NCI-H146 (cell line): ENCODE results near the gene CERS3.

Experiments used
- DNase-seq: peaks from one replicate; lab custom pipeline; 2025; lab: John Stamatoyannopoulos, UW

Gene CERS3

GRCh38 chr15:100528833-100529428, at the start of gene CERS3:
Gene CERS3, minus strand, starts transcription at chr15:100528950. Its CDS starts 27,101 bp downstream, at chr15:100501849.
- no peak for DNase-seq

- no peak for DNase-seq
These were observed 44.8 kb upstream of the CERS3 start for GRCh38 chr15:100573526-100573925.

DNA sequence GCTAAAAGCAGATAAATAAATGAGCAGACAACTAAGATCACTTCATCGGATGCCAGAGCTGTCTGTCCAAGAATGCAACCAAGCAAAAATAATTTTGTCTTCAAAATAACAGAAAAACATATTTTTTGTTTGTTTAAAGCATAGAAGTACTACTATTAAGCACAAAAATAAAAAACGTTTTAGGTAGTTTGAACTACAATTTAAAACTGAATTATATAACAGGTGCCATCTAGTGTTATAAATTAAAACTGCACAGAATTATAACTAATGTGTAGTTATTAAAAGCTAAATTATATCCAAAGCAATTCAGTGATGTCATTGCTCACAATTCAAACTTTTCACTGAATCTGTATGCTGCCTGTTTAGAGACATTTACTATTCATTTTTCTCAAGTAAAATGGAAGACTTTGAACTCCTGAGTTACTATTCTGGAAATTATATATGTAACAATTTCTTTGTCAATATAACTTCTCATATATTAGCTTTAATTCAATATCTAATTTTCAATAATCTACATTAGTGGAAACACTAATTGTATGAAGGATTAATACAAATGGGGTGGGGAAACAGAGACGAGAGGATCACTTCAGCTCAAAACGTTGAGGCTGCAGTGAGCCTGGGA, 43.7 kb upstream of the CERS3 start:
- no peak for DNase-seq

GRCh38 chr15:100571592-100572167, 42.9 kb upstream of the CERS3 start:
- no peak for DNase-seq

DNA sequence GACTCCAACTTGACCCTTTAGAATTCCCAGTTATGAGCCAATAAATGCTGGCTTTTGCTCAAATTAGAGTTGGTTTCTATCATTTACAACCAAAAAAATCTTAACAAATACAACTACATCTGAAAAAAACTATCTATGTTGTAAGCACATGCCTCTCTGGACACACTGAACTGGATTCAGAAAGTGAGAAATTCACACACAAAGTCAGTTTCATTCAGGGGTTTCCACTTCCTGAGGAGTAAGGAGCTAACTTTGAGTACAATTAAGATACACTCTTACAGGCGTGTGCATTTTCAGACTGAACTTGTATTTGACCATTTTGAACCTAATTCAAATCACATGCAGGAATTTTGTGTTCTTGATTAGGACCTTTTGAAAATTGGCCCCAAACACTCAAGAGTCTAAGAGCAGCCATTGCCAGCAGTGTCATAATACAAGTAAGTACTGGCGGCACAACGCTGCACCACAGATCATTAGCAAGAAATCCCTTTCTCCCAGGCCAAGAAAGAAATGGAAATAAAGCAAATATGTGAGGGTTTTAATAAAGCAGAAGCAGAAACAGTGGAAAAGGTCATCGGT, 42.1 kb upstream of the CERS3 start:
- no peak for DNase-seq

DNA sequence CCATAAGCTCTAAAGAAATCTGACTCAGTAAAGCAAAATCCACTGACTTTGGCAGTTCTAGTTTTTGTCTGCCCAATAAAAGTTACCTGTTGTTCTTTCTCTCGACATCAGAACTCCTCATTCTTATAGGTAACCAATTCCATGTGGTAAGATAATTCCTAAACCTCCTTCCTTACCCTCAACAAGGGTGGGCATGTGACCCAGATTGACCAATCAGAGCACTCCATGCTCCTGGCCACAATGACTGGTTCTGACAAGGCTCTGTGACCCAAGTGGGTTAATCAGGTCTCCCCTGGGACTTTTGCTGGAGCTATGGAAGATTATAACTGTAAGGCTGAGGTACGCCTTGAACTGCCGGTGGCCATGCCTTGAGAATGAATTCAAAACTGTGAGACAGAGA, 41.5 kb upstream of the CERS3 start:
- DNase-seq, result no peak

GRCh38 chr15:100569391-100569790, 40.6 kb upstream of the CERS3 start:
- DNase-seq, result no peak

- no peak for DNase-seq
These were observed 38.3 kb upstream of the CERS3 start for GRCh38 chr15:100566850-100567628.

GRCh38 chr15:100565591-100565990, 36.8 kb upstream of the CERS3 start:
- DNase-seq, result no peak

DNA sequence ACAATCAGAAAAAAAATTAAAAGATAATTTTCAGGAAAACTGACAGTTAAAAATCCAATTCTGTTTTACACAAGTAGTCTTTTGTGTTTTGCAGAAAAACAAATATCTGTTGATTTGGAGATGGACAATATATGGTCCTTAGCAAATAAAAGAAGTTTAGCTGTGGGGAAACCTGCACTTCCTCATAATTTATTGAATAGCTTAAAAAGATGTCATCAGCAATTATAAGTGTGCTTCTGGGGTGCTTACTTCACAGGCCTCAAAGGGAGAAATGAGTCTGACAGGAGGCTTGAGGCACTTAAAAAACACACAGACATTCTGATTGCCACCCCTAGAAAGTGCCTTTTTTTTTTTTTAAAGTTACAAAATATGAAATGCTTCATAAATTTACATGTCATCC, 31.6 kb upstream of the CERS3 start:
- no peak for DNase-seq

- DNase-seq, result no peak
These were observed 30.6 kb upstream of the CERS3 start for GRCh38 chr15:100559330-100559729.

DNA sequence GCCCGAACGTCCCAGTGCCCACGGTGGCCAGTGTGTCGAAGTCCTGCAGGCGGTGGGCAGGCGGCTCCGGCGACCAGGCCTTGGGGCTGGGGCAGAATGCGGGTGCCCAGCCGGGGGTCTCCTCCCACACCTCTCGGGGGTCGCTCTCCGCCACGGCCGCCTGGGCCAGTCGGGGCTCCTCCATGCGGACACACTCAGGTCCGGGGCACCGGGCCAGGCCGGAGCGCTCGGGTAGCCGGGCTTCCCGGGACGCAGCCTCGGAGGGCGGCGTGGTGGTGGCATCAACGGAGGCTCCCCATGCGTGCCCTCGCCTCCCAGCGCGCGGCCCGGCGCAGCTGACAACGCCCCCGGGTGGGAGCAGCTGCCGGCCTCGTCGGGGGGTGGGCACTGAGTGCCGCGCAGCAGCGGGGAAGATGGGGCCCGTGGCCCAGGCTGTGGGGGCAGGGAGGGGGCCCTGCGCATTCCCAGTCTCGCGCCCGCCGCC, 30.1 kb upstream of the CERS3 start:
- DNase-seq, result no peak

- no peak for DNase-seq
These were observed 24.7 kb upstream of the CERS3 start for GRCh38 chr15:100553468-100553867.

DNA sequence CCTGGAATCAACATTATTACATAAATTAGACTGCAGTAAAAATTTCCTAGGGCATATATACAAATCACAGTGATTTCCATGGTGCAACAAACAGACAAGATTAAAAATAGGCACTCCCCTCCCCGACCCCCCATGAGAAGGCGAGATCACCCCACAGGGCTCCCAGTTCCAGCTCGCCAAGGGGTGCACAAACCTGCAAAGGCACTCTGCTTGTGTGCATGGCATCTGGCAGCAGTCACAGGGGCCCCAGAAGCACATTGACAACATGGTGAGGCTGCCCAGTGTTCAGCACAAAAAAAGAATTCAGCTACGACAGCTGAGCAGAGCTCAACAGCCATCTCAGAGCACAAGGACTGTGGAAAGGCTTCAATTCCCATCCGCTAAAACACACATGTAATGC, 19.2 kb upstream of the CERS3 start:
- DNase-seq, result no peak

DNA sequence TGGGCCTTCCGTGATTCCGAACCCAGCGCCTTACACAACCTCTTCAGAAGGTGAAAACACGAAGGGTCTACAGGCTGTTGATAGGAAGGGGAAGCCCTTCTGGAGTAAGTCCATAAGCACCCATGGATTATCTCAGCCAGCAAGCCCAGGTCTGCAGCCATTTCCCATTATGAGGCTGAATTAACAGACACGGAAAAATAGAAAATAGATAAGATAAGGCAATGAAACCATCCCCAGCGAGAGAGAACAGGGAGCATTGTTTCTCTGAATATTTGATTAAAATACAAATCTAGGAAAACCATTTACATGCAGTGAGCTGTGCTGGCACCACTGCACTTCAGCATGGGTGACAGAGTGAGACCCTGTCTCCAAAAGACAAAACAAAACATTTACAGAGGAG, 16.2 kb upstream of the CERS3 start:
- DNase-seq, result no peak

GRCh38 chr15:100544338-100544841, 15.6 kb upstream of the CERS3 start:
- DNase-seq, result no peak

GRCh38 chr15:100542290-100542689, 13.5 kb upstream of the CERS3 start:
- no peak for DNase-seq

GRCh38 chr15:100537331-100537730, 8.6 kb upstream of the CERS3 start:
- DNase-seq, result no peak

GRCh38 chr15:100536733-100537132, 8.0 kb upstream of the CERS3 start:
- no peak for DNase-seq

GRCh38 chr15:100533886-100534285, 5.1 kb upstream of the CERS3 start:
- DNase-seq, result no peak

- no peak for DNase-seq
These were observed 3.1 kb upstream of the CERS3 start for GRCh38 chr15:100531823-100532327.

DNA sequence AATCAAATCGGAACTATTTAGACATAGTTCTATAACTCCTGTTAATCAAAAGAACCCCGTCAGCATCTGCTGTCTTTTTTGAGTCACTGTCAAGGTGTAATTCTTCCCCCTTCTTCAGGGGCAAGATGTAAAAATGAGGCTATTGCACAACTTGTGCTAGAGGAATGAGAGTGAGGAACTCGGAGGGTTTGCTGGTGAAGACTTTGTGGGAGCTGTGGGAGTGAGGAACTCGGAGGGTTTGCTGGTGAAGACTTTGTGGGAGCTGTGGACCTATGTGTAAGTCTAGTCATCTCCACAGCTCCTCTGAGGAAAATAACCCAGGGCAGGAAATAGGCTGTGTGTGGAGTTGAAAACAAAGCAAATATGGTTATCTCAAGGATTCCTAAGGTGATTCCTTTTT, 2.5 kb upstream of the CERS3 start:
- DNase-seq, result no peak
